ENCODE measurements around the gene PIGU. TPM values are rescaled to one million over a fixed set of nuclear protein-coding genes. Genes with fewer than 3 reads are reported as not detected.

PIGU gene
- total RNA-seq, 1 donor from 2014 or later: 45.8 TPM

GRCh38 chr20:34571753-34572152, 105.1 kb downstream of the PIGU start:
- H3K36me3 Mint-ChIP-seq (ENCODE audit: insufficient read depth): peaks cover 6% of the 10 kb centered on the region
- H3K27me3 Mint-ChIP-seq: no peaks in the 10 kb centered on the region
- no peaks in the 10 kb centered on the region for H3K9me3 Mint-ChIP-seq (ENCODE audit: low read depth)
- no peak overlapping the region for H3K27ac Mint-ChIP-seq
- DNase-seq (ENCODE audit: low spot score, unreplicated experiment): no peak
- TF ChIP-seq CTCF (IDR thresholded peaks at IDR 0.05; ENCODE audit: unreplicated experiment): no peak
- H3K4me3 Mint-ChIP-seq (ENCODE audit: low read depth): no peak overlapping the region
- peaks cover 4% of the 10 kb centered on the region for H3K4me1 Mint-ChIP-seq (ENCODE audit: low read depth)

GRCh38 chr20:34570859-34571306, 106.0 kb downstream of the PIGU start:
- H3K9me3 Mint-ChIP-seq (ENCODE audit: low read depth): no peaks in the 10 kb centered on the region
- DNase-seq (ENCODE audit: low spot score, unreplicated experiment): no peak
- H3K36me3 Mint-ChIP-seq (ENCODE audit: insufficient read depth): peaks cover 6% of the 10 kb centered on the region
- no peak overlapping the region for H3K27ac Mint-ChIP-seq
- H3K4me1 Mint-ChIP-seq (ENCODE audit: low read depth): peaks cover 4% of the 10 kb centered on the region
- no peak for TF ChIP-seq CTCF (IDR thresholded peaks at IDR 0.05; ENCODE audit: unreplicated experiment)
- no peaks in the 10 kb centered on the region for H3K27me3 Mint-ChIP-seq
- no peak overlapping the region for H3K4me3 Mint-ChIP-seq (ENCODE audit: low read depth)

- Mint-ChIP-seq H3K27me3 (no peaks in the 10 kb centered on the region), H3K4me3 (ENCODE audit: low read depth) (no peak overlapping the region), H3K27ac (no peak overlapping the region), H3K4me1 (ENCODE audit: low read depth) (peaks cover 4% of the 10 kb centered on the region), H3K9me3 (ENCODE audit: low read depth) (no peaks in the 10 kb centered on the region), H3K36me3 (ENCODE audit: insufficient read depth) (peaks cover 3% of the 10 kb centered on the region)
- no peak for DNase-seq (ENCODE audit: low spot score, unreplicated experiment)
- TF ChIP-seq CTCF (IDR thresholded peaks at IDR 0.05; ENCODE audit: unreplicated experiment): no peak
Measured at GRCh38 chr20:34569598-34569997, 107.3 kb downstream of the PIGU start.

GRCh38 chr20:34567892-34568865, 108.7 kb downstream of the PIGU start:
- TF ChIP-seq CTCF (IDR thresholded peaks at IDR 0.05; ENCODE audit: unreplicated experiment): no peak
- no peaks in the 10 kb centered on the region for H3K27me3 Mint-ChIP-seq
- no peak overlapping the region for H3K27ac Mint-ChIP-seq
- DNase-seq (ENCODE audit: low spot score, unreplicated experiment): no peak
- H3K9me3 Mint-ChIP-seq (ENCODE audit: low read depth): no peaks in the 10 kb centered on the region
- H3K36me3 Mint-ChIP-seq (ENCODE audit: insufficient read depth): peaks cover 2% of the 10 kb centered on the region
- H3K4me3 Mint-ChIP-seq (ENCODE audit: low read depth): no peak overlapping the region
- H3K4me1 Mint-ChIP-seq (ENCODE audit: low read depth): peaks cover 4% of the 10 kb centered on the region

GRCh38 chr20:34566978-34567891, 109.7 kb downstream of the PIGU start:
- no peak overlapping the region for H3K4me3 Mint-ChIP-seq (ENCODE audit: low read depth)

More at GRCh38 chr20:34566978-34567891, 109.7 kb downstream of the PIGU start:
- Mint-ChIP-seq H3K9me3 (ENCODE audit: low read depth) (no peaks in the 10 kb centered on the region), H3K36me3 (ENCODE audit: insufficient read depth) (peaks cover 3% of the 10 kb centered on the region), H3K4me1 (ENCODE audit: low read depth) (peaks cover 4% of the 10 kb centered on the region), H3K27ac (no peak overlapping the region), H3K27me3 (no peaks in the 10 kb centered on the region)
- no peak for DNase-seq (ENCODE audit: low spot score, unreplicated experiment)
- no peak for TF ChIP-seq CTCF (IDR thresholded peaks at IDR 0.05; ENCODE audit: unreplicated experiment)

Measured in progenitor cell of endocrine pancreas (in vitro differentiated cells).